SK-N-SH (cell line): ENCODE measurements around the gene ZNF564. TPM values are rescaled to one million over a fixed set of nuclear protein-coding genes. Genes with fewer than 3 reads are reported as not detected.

Experiments
- CTCF ChIA-PET: fragments of 300-600, 350-600 bp; formaldehyde crosslinking; extraction: SDS; loops from one replicate; lab custom pipeline; 2021; lab: Yijun Ruan, JAX
- POLR2A ChIA-PET: fragments of 350-600 bp; sonication (Branson Sonifier 250); formaldehyde crosslinking; extraction: SDS; loops from one replicate; lab custom pipeline; 2020; ENCODE audit warnings: antibody characterized with exemption, inconsistent platforms; lab: Yijun Ruan, JAX
- DNase-seq: peaks from one replicate; pipeline ENCODE4 v3.0.0; 2012
- H2AFZ ChIP-seq: fragments of 200-600 bp; sonication (generic); 2 replicates; pipeline ENCODE4 v1.8.1; 2016; ENCODE audit warnings: antibody characterized with exemption, mild to moderate bottlenecking, low read depth
- H3F3A ChIP-seq: fragments of 200-600 bp; sonication (generic); replicated peaks from 2 replicates; pipeline ENCODE3; 2016; ENCODE audit warnings: antibody characterized with exemption, mild to moderate bottlenecking; ENCODE audit not compliant: insufficient read depth
- H3K27ac ChIP-seq, 2 experiments: fragments of 200-500 bp in 1 of 2; fragments of 200-600 bp in 1 of 2; sonication (Bioruptor generic) in 1 of 2; sonication (generic), shearing (Covaris generic) in 1 of 2; 2 replicates each; pipeline versions ENCODE4 v1.5.1 to v1.6.1; 2014 to 2016; ENCODE audit warnings: low read depth in 2 of 2, inconsistent platforms in 1 of 2, low read length in 1 of 2, mild to moderate bottlenecking in 1 of 2, mixed read lengths in 1 of 2
- H3K27me3 ChIP-seq: fragments of 200-600 bp; sonication (generic), shearing (Covaris generic); 2 replicates; pipeline ENCODE4 v1.6.1; 2016; ENCODE audit warnings: mixed run types; ENCODE audit not compliant: insufficient read depth
- H3K36me3 ChIP-seq, 2 experiments: fragments of 200-500 bp in 1 of 2; fragments of 200-600 bp in 1 of 2; sonication (Bioruptor generic) in 1 of 2; sonication (generic) in 1 of 2; replicated peaks in 1 of 2; 2 replicates each; pipeline versions ENCODE3 to v1.5.1; 2014 to 2016; ENCODE audit warnings: low read length in 1 of 2, mild to moderate bottlenecking in 1 of 2; ENCODE audit not compliant: insufficient read depth in 2 of 2, control insufficient read depth in 1 of 2
- H3K4me1 ChIP-seq, 2 experiments: fragments of 200-500 bp in 1 of 2; fragments of 200-600 bp in 1 of 2; sonication (Bioruptor generic) in 1 of 2; sonication (generic), shearing (Covaris generic) in 1 of 2; 2 replicates each; pipeline versions ENCODE4 v1.5.1 to v1.6.1; 2014 to 2016; ENCODE audit warnings: low read depth in 1 of 2, low read length in 1 of 2, mixed run types in 1 of 2; ENCODE audit not compliant: insufficient read depth in 2 of 2, control insufficient read depth in 1 of 2
- H3K4me2 ChIP-seq: fragments of 200-600 bp; sonication (generic), shearing (Covaris generic); 2 replicates; pipeline ENCODE4 v1.6.1; 2017; ENCODE audit warnings: mixed run types
- H3K4me3 ChIP-seq, 2 experiments: fragments of 200-500 bp in 1 of 2; fragments of 200-600 bp in 1 of 2; sonication (Bioruptor generic) in 1 of 2; sonication (generic), shearing (Covaris generic) in 1 of 2; 2 replicates each; pipeline versions ENCODE4 v1.5.1 to v1.8.1; 2014 to 2016; ENCODE audit warnings: low read depth in 2 of 2, inconsistent platforms in 1 of 2, low read length in 1 of 2, mild to moderate bottlenecking in 1 of 2, mixed read lengths in 1 of 2, moderate library complexity in 1 of 2
- H3K79me2 ChIP-seq: fragments of 200-600 bp; sonication (generic); 2 replicates; pipeline ENCODE4 v1.8.1; 2017; ENCODE audit warnings: mild to moderate bottlenecking; ENCODE audit not compliant: insufficient read depth
- H3K9ac ChIP-seq: fragments of 200-600 bp; sonication (generic); 2 replicates; pipeline ENCODE4 v1.6.1; 2017; ENCODE audit warnings: mixed run types
- H3K9me2 ChIP-seq: fragments of 200-600 bp; sonication (generic); 2 replicates; pipeline ENCODE4 v1.6.1; 2017; ENCODE audit warnings: mixed run types
- H3K9me3 ChIP-seq: fragments of 200-600 bp; sonication (generic); 2 replicates; pipeline ENCODE4 v1.6.1; 2017; ENCODE audit warnings: mixed run types, mild to moderate bottlenecking, moderate library complexity
- H4K20me1 ChIP-seq: fragments of 200-600 bp; sonication (generic); 2 replicates; pipeline ENCODE4 v1.6.1; 2017; ENCODE audit warnings: mild to moderate bottlenecking, mixed run types; ENCODE audit not compliant: insufficient read depth
- FOSL2 ChIP-seq: IDR thresholded peaks from 2 replicates; pipeline ENCODE4 v1.4.0; 2012; ENCODE audit warnings: low read depth, mild to moderate bottlenecking, moderate library complexity, borderline replicate concordance
- FOXJ3 ChIP-seq: sonication (generic); formaldehyde crosslinking; IDR thresholded peaks from 2 replicates; pipeline ENCODE4 v1.5.1; 2020; ENCODE audit warnings: mild to moderate bottlenecking, missing genetic modification reagents
- FOXM1 ChIP-seq: IDR thresholded peaks from 2 replicates; pipeline ENCODE4 v1.4.0; 2012; ENCODE audit warnings: low read depth, mild to moderate bottlenecking
- JUND ChIP-seq: IDR thresholded peaks from 2 replicates; pipeline ENCODE4 v1.4.0; 2012
- MEF2A ChIP-seq: IDR thresholded peaks from 2 replicates; pipeline ENCODE4 v1.4.0; 2012; ENCODE audit warnings: low read depth, borderline replicate concordance
- NFIC ChIP-seq: IDR thresholded peaks from 2 replicates; pipeline ENCODE4 v1.4.0; 2012; ENCODE audit warnings: borderline replicate concordance
- NRF1 ChIP-seq: IDR thresholded peaks from 2 replicates; pipeline ENCODE4 v1.6.1; 2012; ENCODE audit warnings: low read depth, mild to moderate bottlenecking, low read length
- PBX3 ChIP-seq: IDR thresholded peaks from 2 replicates; pipeline ENCODE4; 2012
- RAD21 ChIP-seq: IDR thresholded peaks from 2 replicates; pipeline ENCODE4 v1.6.1; 2012; ENCODE audit warnings: mild to moderate bottlenecking, low read length
- RCOR1 ChIP-seq: fragments of 150-350 bp; IDR thresholded peaks from 2 replicates; pipeline ENCODE4 v1.6.1; 2017; ENCODE audit warnings: antibody characterized with exemption, low read length
- REST ChIP-seq: IDR thresholded peaks from 2 replicates; pipeline ENCODE4 v1.6.1; 2012; ENCODE audit warnings: mild to moderate bottlenecking, low read depth, low read length, moderate library complexity
- TAF1 ChIP-seq: IDR thresholded peaks from 2 replicates; pipeline ENCODE4 v1.6.1; 2012; ENCODE audit warnings: low read depth, mild to moderate bottlenecking, low read length, moderate library complexity, borderline replicate concordance
- TCF12 ChIP-seq: IDR thresholded peaks from 2 replicates; pipeline ENCODE4 v1.4.0; 2012
- TEAD4 ChIP-seq: IDR thresholded peaks from 2 replicates; pipeline ENCODE4 v1.4.0; 2012; ENCODE audit warnings: mild to moderate bottlenecking, borderline replicate concordance; ENCODE audit not compliant: insufficient read depth
- USF1 ChIP-seq: IDR thresholded peaks from 2 replicates; pipeline ENCODE4 v1.4.0; 2012; ENCODE audit warnings: low read depth, borderline replicate concordance
- YY1 ChIP-seq: IDR thresholded peaks from 2 replicates; pipeline ENCODE4 v1.4.0; 2012; ENCODE audit warnings: low read depth, mild to moderate bottlenecking
- WGBS: methylation state at CpG from one replicate; pipeline ENCODE4 v1.1.6; 2017; ENCODE audit warnings: low lambda C conversion rate; 5-methylcytosine and 5-hydroxymethylcytosine counted together
- polyA plus RNA-seq, 3 experiments: library from polyadenylated mRNA; depleted of rRNA; stranded (reverse); fragments of >200 nt; gene quantifications; 2 replicates each; pipeline ENCODE4 v1.2.3, GENCODE V29; 2012

The ZNF564 gene
- polyA plus RNA-seq, 1 of the 3 experiments (the other 2 are of a cell fraction): 1.3 TPM

GRCh38 chr19:12527034-12527836 is 24.0 kb downstream of the ZNF564 start:
- Histone ChIP-seq H3K36me3 (peaks cover 33 to 95% of the 10 kb centered on the region in 2 experiments), H3K79me2 (peaks cover 39% of the 10 kb centered on the region), H3K27me3 (no peaks in the 10 kb centered on the region), H3K9me3 (peaks cover 74% of the 10 kb centered on the region), H3K9ac (no peak overlapping the region), H2AFZ (no peak overlapping the region), H3K4me3 (peak overlapping the region in 1 of 2 experiments; percentile 7; a peak in 1 of 4 replicates), H3K9me2 (no peaks in the 10 kb centered on the region), H4K20me1 (no peaks in the 10 kb centered on the region), H3F3A (peaks cover 21% of the 10 kb centered on the region), H3K4me2 (no peak overlapping the region), H3K27ac (no peak overlapping the region), H3K4me1 (no peaks in the 10 kb centered on the region)
- WGBS: 94% methylated on average over 8 of the region's 8 CpGs
- CTCF ChIA-PET: no interaction called here
- no peak for DNase-seq
- POLR2A ChIA-PET: no interaction called here
- TF ChIP-seq NRF1 (no peak), TEAD4 (no peak), NFIC (no peak), TCF12 (peak; percentile 32; the same call in 1 of the 2 replicates), PBX3 (no peak), RCOR1 (no peak), FOSL2 (no peak)

- no peak overlapping the region for H3K4me2 ChIP-seq
- no peak for DNase-seq
- H3K9me2 ChIP-seq: no peaks in the 10 kb centered on the region
- peaks cover 75% of the 10 kb centered on the region for H3K9me3 ChIP-seq
- ChIA-PET POLR2A (no interaction called here), CTCF (no interaction called here)
- peaks cover 23% of the 10 kb centered on the region for H3F3A ChIP-seq
- peaks cover 34% of the 10 kb centered on the region for H3K79me2 ChIP-seq
- H3K36me3 ChIP-seq: peaks cover 33 to 97% of the 10 kb centered on the region in 2 experiments
- no peak overlapping the region for H3K9ac ChIP-seq
- H3K27me3 ChIP-seq: no peaks in the 10 kb centered on the region
- H3K27ac ChIP-seq: no peak overlapping the region
- no peaks in the 10 kb centered on the region for H4K20me1 ChIP-seq
- no peak for TF ChIP-seq RAD21
- no peak for TF ChIP-seq FOXM1
- no peak for TF ChIP-seq TAF1
- TF ChIP-seq REST: no peak
- TF ChIP-seq USF1: no peak
- no peak for TF ChIP-seq MEF2A
- TF ChIP-seq TCF12: no peak
- no peak for TF ChIP-seq FOXJ3 (CRISPR knock-in tag)
- TF ChIP-seq JUND: no peak
- no peak for TF ChIP-seq YY1
- H3K4me3 ChIP-seq: peak overlapping the region in 1 of 2 experiments; percentile 9; a peak in 1 of 4 replicates
- H2AFZ ChIP-seq: no peak overlapping the region
- no peaks in the 10 kb centered on the region for H3K4me1 ChIP-seq
- WGBS: 82% methylated on average over 4 of the region's 4 CpGs
These were observed 24.7 kb downstream of the ZNF564 start for GRCh38 chr19:12526542-12526941.
